K562 (cell line): ENCODE data around the gene SLC35E3. TPM values are rescaled to one million over a fixed set of nuclear protein-coding genes. Genes with fewer than 3 reads are reported as not detected.
A peak's percentile ranks its signal among the peaks of the same experiment; 100 is the strongest.

Experiments
- ATAC-seq: fragments of 200-7000 bp; cut with Tn5 transposase; 3 replicates; pipeline ENCODE4 v1.9.1; 2020; ENCODE audit warnings: moderate library complexity
- BruUV-seq: library from RNA; stranded (reverse); fragments of 400-500 nt; replicated peaks from 2 replicates; lab custom pipeline; 2021; lab: Mats Ljungman, UMichigan
- CTCF ChIA-PET: fragments of 300-600 bp; formaldehyde crosslinking; extraction: SDS; loops from one replicate; lab custom pipeline; 2021; ENCODE audit warnings: low intra/inter-chr PET ratio; lab: Yijun Ruan, JAX
- POLR2A ChIA-PET: fragments of 300-600, 350-650 bp; sonication (Branson Sonifier 250); formaldehyde crosslinking; extraction: SDS; loops from one replicate; lab custom pipeline; 2021; ENCODE audit warnings: antibody characterized with exemption, inconsistent platforms; lab: Yijun Ruan, JAX
- DNase-seq, 4 experiments: peaks; one replicate each; pipeline versions ENCODE4 v3.0.0 to v3.0.0-alpha.2; 2011 to 2018; ENCODE audit warnings: low spot score in 3 of 4, mixed read lengths in 3 of 4; ENCODE audit errors: extremely low read depth in 1 of 4
- FAIRE-seq: peaks from 2 replicates; lab custom pipeline; 2011; peaks lifted over from hg19 to GRCh38; lab: Jason Lieb, UNC
- H2AFZ ChIP-seq: 2 replicates; pipeline ENCODE4 v1.6.0; 2011; ENCODE audit warnings: low read depth, low read length, control low read depth, inconsistent platforms
- H3K27ac ChIP-seq: fragments of 200-600 bp; 3 replicates; pipeline ENCODE4 v1.8.0; 2011; ENCODE audit warnings: low read depth, mild to moderate bottlenecking, control low read depth, inconsistent platforms, low read length, moderate library complexity, mixed read lengths; ENCODE audit errors: extremely low read depth
- H3K27me3 ChIP-seq, 2 experiments: fragments of 300-600 bp in 1 of 2; 2 replicates in 1 of 2; 3 replicates in 1 of 2; pipeline versions ENCODE4 v1.6.0 to v1.8.0; 2011; ENCODE audit warnings: inconsistent platforms in 2 of 2, low read length in 2 of 2, mild to moderate bottlenecking in 1 of 2, mixed read lengths in 1 of 2, moderate library complexity in 1 of 2; ENCODE audit not compliant: control insufficient read depth in 2 of 2, insufficient read depth in 2 of 2
- H3K36me3 ChIP-seq: fragments of 300-600 bp; 3 replicates; pipeline ENCODE4 v1.8.0; 2011; ENCODE audit warnings: mild to moderate bottlenecking, low read length, inconsistent platforms; ENCODE audit not compliant: control insufficient read depth, insufficient read depth
- H3K4me1 ChIP-seq, 2 experiments: fragments of 200-600 bp in 1 of 2; replicated peaks in 1 of 2; 2 replicates in 1 of 2; 3 replicates in 1 of 2; pipeline versions ENCODE4 v1.5.1 to v1.8.0; 2011; ENCODE audit warnings: inconsistent platforms in 2 of 2, low read length in 2 of 2, mild to moderate bottlenecking in 1 of 2, mixed read lengths in 1 of 2, moderate library complexity in 1 of 2; ENCODE audit not compliant: control insufficient read depth in 2 of 2, insufficient read depth in 2 of 2
- H3K4me2 ChIP-seq: 2 replicates; pipeline ENCODE4 v1.6.1; 2011; ENCODE audit warnings: low read length, control low read depth, inconsistent platforms, mixed read lengths; ENCODE audit not compliant: insufficient read depth
- H3K4me3 ChIP-seq: fragments of 200-600 bp; sonication (generic), shearing (Covaris generic); 2 replicates; pipeline ENCODE4 v1.5.1; 2016; ENCODE audit warnings: control low read depth, inconsistent platforms
- H3K79me2 ChIP-seq: fragments of 200-600 bp; 3 replicates; pipeline ENCODE4 v1.8.0; 2011; ENCODE audit warnings: low read length, inconsistent platforms; ENCODE audit not compliant: control insufficient read depth, insufficient read depth
- H3K9ac ChIP-seq, 2 experiments: 2 replicates each; pipeline versions ENCODE4 v1.6.0 to v1.6.1; 2011; ENCODE audit warnings: low read depth in 2 of 2, low read length in 2 of 2, control low read depth in 1 of 2, inconsistent platforms in 1 of 2, mild to moderate bottlenecking in 1 of 2, mixed read lengths in 1 of 2; ENCODE audit not compliant: insufficient read depth in 1 of 2
- H3K9me1 ChIP-seq: one replicate; pipeline ENCODE4 v1.6.0; 2011; ENCODE audit warnings: inconsistent platforms, mild to moderate bottlenecking, low read length, moderate library complexity; ENCODE audit not compliant: control insufficient read depth, insufficient read depth
- H3K9me3 ChIP-seq: replicated peaks from 2 replicates; pipeline ENCODE4 v1.5.1; 2011; ENCODE audit warnings: low read depth, low read length, inconsistent platforms; ENCODE audit not compliant: control insufficient read depth, insufficient read depth
- H4K20me1 ChIP-seq: replicated peaks from 2 replicates; pipeline ENCODE4 v1.6.1; 2011; ENCODE audit warnings: low read length, inconsistent platforms, mixed read lengths; ENCODE audit not compliant: control insufficient read depth, insufficient read depth
- AFF1 ChIP-seq, 2 experiments: fragments of 450-650 bp; IDR thresholded peaks; 2 replicates each; pipeline ENCODE4 v1.6.1; 2018; ENCODE audit warnings: mild to moderate bottlenecking in 2 of 2, low read depth in 1 of 2; ENCODE audit not compliant: partially characterized antibody in 2 of 2
- MXI1 ChIP-seq: IDR thresholded peaks from 2 replicates; pipeline ENCODE4 v1.6.1; 2011; ENCODE audit warnings: low read depth, mild to moderate bottlenecking, improper control_type of control experiment, low read length
- NR1H2 ChIP-seq: sonication (generic); formaldehyde crosslinking; IDR thresholded peaks from 2 replicates; pipeline ENCODE4 v1.4.0; 2020; ENCODE audit warnings: mild to moderate bottlenecking, missing genetic modification reagents
- PHB2 ChIP-seq: fragments of 450-650 bp; IDR thresholded peaks from 2 replicates; pipeline ENCODE4 v1.6.1; 2017; ENCODE audit warnings: low read depth
- PKNOX1 ChIP-seq: fragments of 450-650 bp; IDR thresholded peaks from 2 replicates; pipeline ENCODE4 v1.6.1; 2016
- PURB ChIP-seq: sonication (generic); formaldehyde crosslinking; IDR thresholded peaks from 2 replicates; pipeline ENCODE4 v1.9.0; 2021; ENCODE audit warnings: low read depth, mild to moderate bottlenecking, missing genetic modification reagents
- TFAM ChIP-seq: fragments of 250-450 bp; sonication (Bioruptor Pico); conservative IDR thresholded peaks from 2 replicates; pipeline ENCODE4 v1.5.0; 2021; ENCODE audit warnings: mild to moderate bottlenecking, moderate library complexity
- ZNF232 ChIP-seq: sonication (generic); formaldehyde crosslinking; IDR thresholded peaks from 2 replicates; pipeline ENCODE4 v1.8.0; 2022; ENCODE audit warnings: mild to moderate bottlenecking, missing genetic modification reagents
- ZNF764 ChIP-seq: fragments of 250-450 bp; sonication (Bioruptor Pico); IDR thresholded peaks from 2 replicates; pipeline ENCODE4 v1.4.0; 2020; ENCODE audit warnings: low read depth, mild to moderate bottlenecking, moderate library complexity
- WGBS: fragments of 100-300 bp; shearing (Covaris generic); methylation state at CpG from one replicate; pipeline ENCODE4 v1.1.6; 2016; ENCODE audit warnings: low coverage, mixed read lengths; ENCODE audit not compliant: insufficient coverage; ENCODE audit errors: missing lambda C conversion rate; 5-methylcytosine and 5-hydroxymethylcytosine counted together
- in situ Hi-C: fragments of 300-500 bp; cut with MboI; formaldehyde crosslinking; loops from 4 replicates; pipeline ENCODE4 v1.15.0; 2018; ENCODE audit warnings: inconsistent platforms, mixed read lengths
- intact Hi-C: fragments of 100-400 bp; cut with micrococcal nuclease; formaldehyde crosslinking; loops from 2 replicates; pipeline ENCODE4 v1.14.2; 2022
- polyA plus RNA-seq, 8 experiments: library from polyadenylated mRNA; depleted of rRNA in 4 of 8; stranded (reverse) in 5 of 8; unstranded in 3 of 8; fragments of >200 nt; fragmentation: Nextera tagmentation in 2 of 8; fragmentation: Illumina TruSeq in 1 of 8; extraction: Ambion mirVana in 2 of 8; extraction: Trizol in 1 of 8; gene quantifications; 2 replicates each; pipeline versions ENCODE4 v1.2.1 to v1.2.3, GENCODE V29; 2011 to 2014; ENCODE audit warnings: inconsistent platforms in 1 of 8, missing spikeins in 1 of 8
- total RNA-seq, 7 experiments: library from RNA; depleted of rRNA in 6 of 7; stranded (reverse); fragments of >200 nt in 6 of 7; fragmentation: Illumina TruSeq in 2 of 7; extraction: Trizol in 2 of 7; gene quantifications; 2 replicates each; pipeline versions ENCODE4 v1.2.1 to v1.2.3, GENCODE V29; 2011 to 2021; ENCODE audit warnings: low replicate concordance in 1 of 7
- TF ChIP-seq, protein P1 (sequence below): sonication (generic); formaldehyde crosslinking; IDR thresholded peaks from 2 replicates; pipeline ENCODE4 v1.8.0; 2022; ENCODE audit warnings: mild to moderate bottlenecking, low read depth, missing genetic modification reagents

The SLC35E3 gene
- total and polyA plus RNA-seq, 9 of the 15 experiments (the other 6 are each of a cell fraction or from before 2014, with no cell fraction given), result 1.2 to 5.9 (median 3.8) TPM

- TF ChIP-seq PURB (CRISPR knock-in tag) (no peak), MXI1 (0 out of 2 replicates have a peak, but pooled peaks have one; percentile 14), PKNOX1 (no peak)
- TF ChIP-seq, protein P1, sequence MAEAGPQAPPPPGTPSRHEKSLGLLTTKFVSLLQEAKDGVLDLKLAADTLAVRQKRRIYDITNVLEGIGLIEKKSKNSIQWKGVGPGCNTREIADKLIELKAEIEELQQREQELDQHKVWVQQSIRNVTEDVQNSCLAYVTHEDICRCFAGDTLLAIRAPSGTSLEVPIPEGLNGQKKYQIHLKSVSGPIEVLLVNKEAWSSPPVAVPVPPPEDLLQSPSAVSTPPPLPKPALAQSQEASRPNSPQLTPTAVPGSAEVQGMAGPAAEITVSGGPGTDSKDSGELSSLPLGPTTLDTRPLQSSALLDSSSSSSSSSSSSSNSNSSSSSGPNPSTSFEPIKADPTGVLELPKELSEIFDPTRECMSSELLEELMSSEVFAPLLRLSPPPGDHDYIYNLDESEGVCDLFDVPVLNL (CRISPR knock-in tag), result peak; percentile 97
These were observed 700 bp downstream of the SLC35E3 start (continued) for GRCh38 chr12:68746572-68747180.

- H3K4me2 ChIP-seq, result no peak overlapping the region
- peaks cover 18% of the 10 kb centered on the region for H3K36me3 ChIP-seq
- DNase-seq (no peak), FAIRE-seq (no peak), ATAC-seq (no peak)
- intact Hi-C loops, result no loop called here
- H2AFZ ChIP-seq, result no peak overlapping the region
- in situ Hi-C loops, result no loop called here
- H3K27ac ChIP-seq, result no peak overlapping the region
- no peaks in the 10 kb centered on the region for H4K20me1 ChIP-seq
- H3K79me2 ChIP-seq, result peaks cover 19% of the 10 kb centered on the region
- H3K4me3 ChIP-seq, result no peak overlapping the region
- no peaks in the 10 kb centered on the region for H3K27me3 ChIP-seq
- CTCF ChIA-PET, result no interaction called here
- POLR2A ChIA-PET, result interaction anchor here (1.0 kb wide), 1 partner anchor 63 kb away, joined by 3 read pairs; the partner anchor contains the start of gene NUP107
- H3K9me1 ChIP-seq, result no peaks in the 10 kb centered on the region
- H3K4me1 ChIP-seq, result peaks cover 2 to 11% of the 10 kb centered on the region in 2 experiments; a peak in 2 of 5 replicates
- no peak overlapping the region; a peak in 1 of 4 replicates for H3K9ac ChIP-seq
- WGBS, result 87% methylated on average over 3 of the region's 3 CpGs
- no peaks in the 10 kb centered on the region for H3K9me3 ChIP-seq
- BruUV-seq, result no TSS peak
- TF ChIP-seq ZNF232 (CRISPR knock-in tag) (no peak), PHB2 (no peak), ZNF764 (no peak), TFAM (no peak), NR1H2 (CRISPR knock-in tag) (no peak), AFF1 (IDR thresholded peaks at IDR 0.05; ENCODE audit: low read depth in 1 of 2, partially characterized antibody in 2 of 2) (no peak)
These were observed 3.5 kb downstream of the SLC35E3 start for GRCh38 chr12:68749443-68749842.
